K562 (cell line): ENCODE results near the gene PON2. TPM values are rescaled to one million over a fixed set of nuclear protein-coding genes. Genes with fewer than 3 reads are reported as not detected.

Source experiments
- CGGBP1 ChIP-seq: fragments of 250-450 bp; sonication (Bioruptor Pico); IDR thresholded peaks from 2 replicates; pipeline ENCODE4 v1.9.0; 2021; ENCODE audit warnings: mild to moderate bottlenecking
- KDM2B ChIP-seq: fragments of 250-450 bp; sonication (Bioruptor Pico); IDR thresholded peaks from 2 replicates; pipeline ENCODE4 v1.8.0; 2021; ENCODE audit warnings: mild to moderate bottlenecking, moderate library complexity
- NONO ChIP-seq, 2 experiments: fragments of 200-400 bp in 1 of 2; fragments of 450-650 bp in 1 of 2; formaldehyde crosslinking in 1 of 2; IDR thresholded peaks; 2 replicates each; pipeline ENCODE4 v1.6.1; 2017; ENCODE audit warnings: low read depth in 2 of 2, mild to moderate bottlenecking in 2 of 2, moderate library complexity in 2 of 2, low read length in 1 of 2
- RBM17 ChIP-seq: fragments of 200-400 bp; formaldehyde crosslinking; IDR thresholded peaks from 2 replicates; pipeline ENCODE4 v1.6.1; 2017; ENCODE audit warnings: low read depth, mild to moderate bottlenecking, low read length, borderline replicate concordance
- SRSF7 ChIP-seq: fragments of 200-400 bp; formaldehyde crosslinking; optimal IDR thresholded peaks from 2 replicates; pipeline ENCODE3; 2017; ENCODE audit warnings: mild to moderate bottlenecking, low read depth, low read length
- STAG1 ChIP-seq: sonication (generic); formaldehyde crosslinking; IDR thresholded peaks from 2 replicates; pipeline ENCODE4 v1.5.0; 2020; ENCODE audit warnings: missing genetic modification reagents, borderline replicate concordance
- ZFP1 ChIP-seq: fragments of 450-650 bp; formaldehyde crosslinking; IDR thresholded peaks from 2 replicates; pipeline ENCODE4 v1.4.0; 2020; ENCODE audit warnings: mild to moderate bottlenecking, mixed read lengths
- ZNF41 ChIP-seq: fragments of 250-450 bp; sonication (Bioruptor Pico); conservative IDR thresholded peaks from 2 replicates; pipeline ENCODE4 v1.4.0; 2020; ENCODE audit warnings: mild to moderate bottlenecking
- ZNF609 ChIP-seq: sonication (generic); formaldehyde crosslinking; IDR thresholded peaks from 2 replicates; pipeline ENCODE4 v1.8.1; 2023; ENCODE audit warnings: missing genetic modification reagents, mild to moderate bottlenecking, borderline replicate concordance
- ZNF644 ChIP-seq: fragments of 200-800 bp; sonication (Bioruptor generic); IDR thresholded peaks from 2 replicates; pipeline ENCODE4 v1.6.1; 2016; ENCODE audit warnings: low read depth, missing genetic modification characterization, missing compliant biosample characterization
- polyA plus RNA-seq, 8 experiments: library from polyadenylated mRNA; depleted of rRNA in 4 of 8; stranded (reverse) in 5 of 8; unstranded in 3 of 8; fragments of >200 nt; fragmentation: Nextera tagmentation in 2 of 8; fragmentation: Illumina TruSeq in 1 of 8; extraction: Ambion mirVana in 2 of 8; extraction: Trizol in 1 of 8; gene quantifications; 2 replicates each; pipeline versions ENCODE4 v1.2.1 to v1.2.3, GENCODE V29; 2011 to 2014; ENCODE audit warnings: inconsistent platforms in 1 of 8, missing spikeins in 1 of 8
- total RNA-seq, 7 experiments: library from RNA; depleted of rRNA in 6 of 7; stranded (reverse); fragments of >200 nt in 6 of 7; fragmentation: Illumina TruSeq in 2 of 7; extraction: Trizol in 2 of 7; gene quantifications; 2 replicates each; pipeline versions ENCODE4 v1.2.1 to v1.2.3, GENCODE V29; 2011 to 2021; ENCODE audit warnings: low replicate concordance in 1 of 7
- TF ChIP-seq, protein P1 (sequence below): fragments of 450-650 bp; IDR thresholded peaks from 2 replicates; pipeline ENCODE4 v1.6.1; 2016; ENCODE audit warnings: antibody characterized with exemption
- TF ChIP-seq, protein P2 (sequence below): fragments of 250-450 bp; sonication (Bioruptor Pico); IDR thresholded peaks from 2 replicates; pipeline ENCODE4 v1.5.0; 2020; ENCODE audit warnings: mild to moderate bottlenecking
- TF ChIP-seq, protein P3 (sequence below): fragments of 250-450 bp; sonication (Bioruptor Pico); IDR thresholded peaks from 2 replicates; pipeline ENCODE4 v1.4.0; 2020

The PON2 gene
- total and polyA plus RNA-seq, 9 of the 15 experiments (the other 6 are each of a cell fraction or from before 2014, with no cell fraction given): 8.5 to 30.1 (median 21.9) TPM

DNA sequence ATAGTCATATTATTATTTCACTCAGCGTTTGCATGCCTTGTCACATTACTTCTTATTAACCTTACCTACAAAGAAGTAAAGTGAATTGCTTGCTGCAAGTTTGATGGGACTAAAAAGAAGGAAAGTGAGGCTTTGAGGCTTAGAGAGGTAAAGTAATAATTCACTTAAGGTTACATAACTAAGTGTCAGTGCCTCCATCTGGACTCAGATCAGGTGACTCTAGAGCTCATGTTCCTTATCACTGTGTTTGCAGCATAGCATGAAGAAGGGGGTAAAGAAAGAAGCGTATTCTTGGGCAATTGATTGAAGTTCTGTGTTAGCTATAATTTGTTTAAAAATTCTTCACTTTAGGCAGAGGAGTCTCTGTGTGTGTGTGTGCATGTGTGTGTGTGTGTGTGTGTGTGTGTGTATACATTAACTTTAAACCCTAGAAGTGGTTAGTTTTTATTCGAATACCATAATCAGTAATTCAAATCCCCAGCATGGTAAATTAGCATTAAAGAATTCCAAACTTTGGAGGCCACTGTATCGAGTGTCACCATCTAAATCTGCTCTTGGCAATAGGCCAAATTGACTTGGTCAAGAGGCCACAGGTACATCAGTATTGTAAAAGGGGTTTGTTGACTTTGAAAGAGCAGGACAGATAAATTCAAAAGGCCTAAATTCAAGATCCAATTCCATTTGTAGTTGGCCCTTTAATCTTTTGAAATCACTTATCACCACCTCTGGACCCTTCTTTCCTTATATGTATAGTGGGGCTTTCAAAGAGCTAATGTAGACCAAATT, 36.5 kb downstream of the PON2 start (continued):
- TF ChIP-seq ZNF609 (CRISPR knock-in tag): no peak
- TF ChIP-seq SRSF7: no peak
- no peak for TF ChIP-seq ZFP1 (CRISPR knock-in tag)
- TF ChIP-seq KDM2B: no peak
- TF ChIP-seq STAG1: no peak
- TF ChIP-seq, protein P1, sequence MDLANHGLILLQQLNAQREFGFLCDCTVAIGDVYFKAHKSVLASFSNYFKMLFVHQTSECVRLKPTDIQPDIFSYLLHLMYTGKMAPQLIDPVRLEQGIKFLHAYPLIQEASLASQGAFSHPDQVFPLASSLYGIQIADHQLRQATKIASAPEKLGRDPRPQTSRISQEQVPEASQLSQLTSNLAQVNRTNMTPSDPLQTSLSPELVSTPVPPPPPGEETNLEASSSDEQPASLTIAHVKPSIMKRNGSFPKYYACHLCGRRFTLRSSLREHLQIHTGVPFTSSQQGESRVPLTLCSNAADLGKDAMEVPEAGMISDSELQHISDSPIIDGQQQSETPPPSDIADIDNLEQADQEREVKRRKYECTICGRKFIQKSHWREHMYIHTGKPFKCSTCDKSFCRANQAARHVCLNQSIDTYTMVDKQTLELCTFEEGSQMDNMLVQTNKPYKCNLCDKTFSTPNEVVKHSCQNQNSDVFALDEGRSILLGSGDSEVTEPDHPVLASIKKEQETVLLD: no peak
- TF ChIP-seq CGGBP1 (CRISPR knock-in tag): no peak
- TF ChIP-seq, protein P2, sequence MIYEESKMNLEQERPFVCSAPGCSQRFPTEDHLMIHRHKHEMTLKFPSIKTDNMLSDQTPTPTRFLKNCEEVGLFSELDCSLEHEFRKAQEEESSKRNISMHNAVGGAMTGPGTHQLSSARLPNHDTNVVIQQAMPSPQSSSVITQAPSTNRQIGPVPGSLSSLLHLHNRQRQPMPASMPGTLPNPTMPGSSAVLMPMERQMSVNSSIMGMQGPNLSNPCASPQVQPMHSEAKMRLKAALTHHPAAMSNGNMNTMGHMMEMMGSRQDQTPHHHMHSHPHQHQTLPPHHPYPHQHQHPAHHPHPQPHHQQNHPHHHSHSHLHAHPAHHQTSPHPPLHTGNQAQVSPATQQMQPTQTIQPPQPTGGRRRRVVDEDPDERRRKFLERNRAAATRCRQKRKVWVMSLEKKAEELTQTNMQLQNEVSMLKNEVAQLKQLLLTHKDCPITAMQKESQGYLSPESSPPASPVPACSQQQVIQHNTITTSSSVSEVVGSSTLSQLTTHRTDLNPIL (CRISPR knock-in tag): no peak
- no peak for TF ChIP-seq ZNF41 (CRISPR knock-in tag)
- TF ChIP-seq NONO (IDR thresholded peaks at IDR 0.05; ENCODE audit: low read depth in 2 of 2, low read length in 1 of 2): no peak
- TF ChIP-seq RBM17: no peak
- TF ChIP-seq ZNF644 (tag): no peak
- TF ChIP-seq, protein P3, sequence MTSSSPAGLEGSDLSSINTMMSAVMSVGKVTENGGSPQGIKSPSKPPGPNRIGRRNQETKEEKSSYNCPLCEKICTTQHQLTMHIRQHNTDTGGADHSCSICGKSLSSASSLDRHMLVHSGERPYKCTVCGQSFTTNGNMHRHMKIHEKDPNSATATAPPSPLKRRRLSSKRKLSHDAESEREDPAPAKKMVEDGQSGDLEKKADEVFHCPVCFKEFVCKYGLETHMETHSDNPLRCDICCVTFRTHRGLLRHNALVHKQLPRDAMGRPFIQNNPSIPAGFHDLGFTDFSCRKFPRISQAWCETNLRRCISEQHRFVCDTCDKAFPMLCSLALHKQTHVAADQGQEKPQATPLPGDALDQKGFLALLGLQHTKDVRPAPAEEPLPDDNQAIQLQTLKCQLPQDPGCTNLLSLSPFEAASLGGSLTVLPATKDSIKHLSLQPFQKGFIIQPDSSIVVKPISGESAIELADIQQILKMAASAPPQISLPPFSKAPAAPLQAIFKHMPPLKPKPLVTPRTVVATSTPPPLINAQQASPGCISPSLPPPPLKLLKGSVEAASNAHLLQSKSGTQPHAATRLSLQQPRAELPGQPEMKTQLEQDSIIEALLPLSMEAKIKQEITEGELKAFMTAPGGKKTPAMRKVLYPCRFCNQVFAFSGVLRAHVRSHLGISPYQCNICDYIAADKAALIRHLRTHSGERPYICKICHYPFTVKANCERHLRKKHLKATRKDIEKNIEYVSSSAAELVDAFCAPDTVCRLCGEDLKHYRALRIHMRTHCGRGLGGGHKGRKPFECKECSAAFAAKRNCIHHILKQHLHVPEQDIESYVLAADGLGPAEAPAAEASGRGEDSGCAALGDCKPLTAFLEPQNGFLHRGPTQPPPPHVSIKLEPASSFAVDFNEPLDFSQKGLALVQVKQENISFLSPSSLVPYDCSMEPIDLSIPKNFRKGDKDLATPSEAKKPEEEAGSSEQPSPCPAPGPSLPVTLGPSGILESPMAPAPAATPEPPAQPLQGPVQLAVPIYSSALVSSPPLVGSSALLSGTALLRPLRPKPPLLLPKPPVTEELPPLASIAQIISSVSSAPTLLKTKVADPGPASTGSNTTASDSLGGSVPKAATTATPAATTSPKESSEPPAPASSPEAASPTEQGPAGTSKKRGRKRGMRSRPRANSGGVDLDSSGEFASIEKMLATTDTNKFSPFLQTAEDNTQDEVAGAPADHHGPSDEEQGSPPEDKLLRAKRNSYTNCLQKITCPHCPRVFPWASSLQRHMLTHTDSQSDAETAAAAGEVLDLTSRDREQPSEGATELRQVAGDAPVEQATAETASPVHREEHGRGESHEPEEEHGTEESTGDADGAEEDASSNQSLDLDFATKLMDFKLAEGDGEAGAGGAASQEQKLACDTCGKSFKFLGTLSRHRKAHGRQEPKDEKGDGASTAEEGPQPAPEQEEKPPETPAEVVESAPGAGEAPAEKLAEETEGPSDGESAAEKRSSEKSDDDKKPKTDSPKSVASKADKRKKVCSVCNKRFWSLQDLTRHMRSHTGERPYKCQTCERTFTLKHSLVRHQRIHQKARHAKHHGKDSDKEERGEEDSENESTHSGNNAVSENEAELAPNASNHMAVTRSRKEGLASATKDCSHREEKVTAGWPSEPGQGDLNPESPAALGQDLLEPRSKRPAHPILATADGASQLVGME (CRISPR knock-in tag): no peak
